CD4-positive, alpha-beta T cell treated with Interleukin-2 at 100 ng/mL for 4 hours (primary cell): ENCODE data around the gene RNF144A.

Experiments
- DNase-seq: peaks from one replicate; pipeline ENCODE4 v3.0.0-alpha.2; 2020; ENCODE audit warnings: low spot score

The RNF144A gene

DNA sequence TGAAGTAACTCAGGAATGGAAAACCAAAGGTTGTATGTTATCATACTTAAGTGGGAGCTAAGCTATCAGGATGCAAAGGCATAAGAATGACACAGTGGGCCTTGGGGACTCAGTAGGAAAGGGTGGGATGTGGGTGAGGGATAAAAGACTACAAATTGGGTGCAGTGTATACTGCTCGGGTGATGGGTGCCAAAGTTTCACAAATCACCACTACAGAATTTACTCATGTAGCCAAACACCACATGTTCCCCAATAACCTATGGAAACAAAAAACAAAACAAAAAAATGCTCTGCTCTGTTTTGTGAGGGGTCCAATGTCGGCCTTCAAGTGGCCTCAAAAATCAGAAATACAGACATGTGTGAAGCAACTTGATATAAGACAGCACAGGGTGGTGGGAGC lies 8.9 kb upstream of the RNF144A start:
- no peak for DNase-seq

DNA sequence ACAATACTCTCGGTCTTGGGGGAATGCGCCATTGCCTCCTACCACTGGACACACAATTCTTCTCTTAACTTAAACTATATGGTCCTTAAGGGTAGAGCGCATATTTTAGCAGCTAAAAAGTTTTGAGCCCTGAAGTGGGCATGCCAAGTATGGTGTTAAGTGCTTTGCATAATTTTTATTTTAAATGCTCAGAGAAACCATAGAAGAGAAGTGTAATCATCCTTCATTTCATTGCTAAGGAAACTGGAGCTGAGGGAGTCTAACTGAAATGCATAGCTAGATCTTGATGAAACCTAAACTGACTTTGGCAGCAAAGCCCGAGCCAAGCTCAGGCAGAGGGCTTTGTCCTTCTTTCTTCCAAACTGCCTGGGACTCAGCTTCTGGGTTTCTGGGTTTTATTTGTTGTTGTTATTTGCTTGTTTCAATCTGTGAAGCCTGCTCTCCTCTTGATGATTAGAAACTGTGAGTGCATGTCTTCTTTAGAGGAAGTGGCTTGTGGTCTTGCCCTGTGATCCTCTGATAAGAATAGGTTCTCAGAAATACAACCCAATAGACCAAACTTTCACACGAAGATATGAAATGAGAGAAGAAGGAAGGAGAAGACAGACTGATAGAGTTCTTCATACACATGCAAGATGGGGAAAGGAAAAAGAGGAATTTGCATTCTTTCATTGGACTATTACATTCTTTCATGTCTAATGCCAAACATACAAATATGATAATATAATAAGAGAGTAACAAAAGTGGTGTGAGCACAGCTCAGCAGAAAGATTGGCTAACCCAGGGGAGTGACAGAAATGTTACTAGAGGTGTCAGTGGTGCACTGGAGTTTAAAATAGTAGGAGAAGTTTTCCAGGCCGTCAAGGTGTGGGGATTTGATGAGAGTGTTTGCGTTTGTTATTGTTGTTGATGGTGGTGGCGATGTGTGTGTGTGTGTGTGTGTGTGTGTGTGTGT lies 7.5 kb upstream of the RNF144A start:
- DNase-seq, result peak; percentile 80

GRCh38 chr2:6911721-6912120 lies 5.5 kb upstream of the RNF144A start:
- no peak for DNase-seq

DNA sequence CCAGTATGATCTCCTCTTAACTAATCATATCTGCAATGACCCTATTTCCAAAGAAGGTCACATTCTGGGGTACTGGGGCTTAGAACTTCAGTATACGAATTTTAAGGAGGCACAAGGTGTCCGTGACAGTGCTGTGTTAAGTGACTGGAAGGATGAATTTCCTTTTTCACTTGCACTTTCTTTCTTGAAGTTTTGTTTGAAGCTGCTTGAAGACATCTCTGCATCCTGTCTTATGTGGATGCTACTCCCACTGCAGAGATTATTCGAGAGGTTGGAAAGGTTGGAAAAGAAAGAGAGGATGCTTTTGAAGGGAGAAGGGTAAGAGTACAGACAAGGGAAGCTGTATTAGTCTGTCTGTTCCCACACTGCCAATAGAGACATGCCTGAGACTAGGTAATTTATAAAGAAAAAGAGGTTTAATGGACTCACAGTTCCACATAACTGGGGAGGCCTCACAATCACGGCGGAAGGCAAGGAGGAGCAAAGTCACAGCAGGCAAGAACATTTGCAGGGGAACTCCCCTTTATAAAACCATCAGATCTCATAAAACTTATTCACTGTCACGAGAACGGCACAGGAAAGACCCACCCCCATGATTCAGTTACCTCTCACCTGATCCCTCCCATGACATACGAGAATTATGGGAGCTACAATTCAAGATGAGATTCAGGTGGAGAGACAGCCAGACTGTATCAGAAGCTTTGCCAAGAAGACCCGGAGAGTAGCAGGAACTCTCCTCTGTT lies 3.6 kb upstream of the RNF144A start:
- DNase-seq, result peak; percentile 66

- DNase-seq, result no peak
These were observed 2.4 kb upstream of the RNF144A start for GRCh38 chr2:6914828-6915227.

DNA sequence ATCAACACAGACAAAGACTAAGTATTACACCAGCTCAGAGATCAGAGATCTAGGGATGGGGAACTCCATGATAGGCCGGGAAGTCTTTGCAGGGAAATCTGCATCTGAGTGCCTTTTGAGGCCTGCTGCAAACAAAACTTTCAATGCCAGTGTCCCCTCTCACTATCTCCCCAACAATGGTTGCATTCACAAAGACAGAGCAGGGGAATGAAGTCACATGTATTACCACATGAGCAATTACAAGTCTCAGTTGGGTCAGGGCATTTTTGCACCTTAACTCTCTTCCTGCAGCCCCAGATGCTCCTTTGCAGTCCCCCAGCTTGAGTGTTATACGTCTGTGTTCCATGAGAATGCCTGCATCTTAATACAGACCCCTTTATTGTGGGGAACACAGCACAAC lies 1.8 kb upstream of the RNF144A start:
- DNase-seq, result no peak

GRCh38 chr2:6916224-6916623 lies 988 bp upstream of the RNF144A start:
- no peak for DNase-seq

- DNase-seq, result no peak
These were observed 509 bp upstream of the RNF144A start for GRCh38 chr2:6916736-6917070.

DNA sequence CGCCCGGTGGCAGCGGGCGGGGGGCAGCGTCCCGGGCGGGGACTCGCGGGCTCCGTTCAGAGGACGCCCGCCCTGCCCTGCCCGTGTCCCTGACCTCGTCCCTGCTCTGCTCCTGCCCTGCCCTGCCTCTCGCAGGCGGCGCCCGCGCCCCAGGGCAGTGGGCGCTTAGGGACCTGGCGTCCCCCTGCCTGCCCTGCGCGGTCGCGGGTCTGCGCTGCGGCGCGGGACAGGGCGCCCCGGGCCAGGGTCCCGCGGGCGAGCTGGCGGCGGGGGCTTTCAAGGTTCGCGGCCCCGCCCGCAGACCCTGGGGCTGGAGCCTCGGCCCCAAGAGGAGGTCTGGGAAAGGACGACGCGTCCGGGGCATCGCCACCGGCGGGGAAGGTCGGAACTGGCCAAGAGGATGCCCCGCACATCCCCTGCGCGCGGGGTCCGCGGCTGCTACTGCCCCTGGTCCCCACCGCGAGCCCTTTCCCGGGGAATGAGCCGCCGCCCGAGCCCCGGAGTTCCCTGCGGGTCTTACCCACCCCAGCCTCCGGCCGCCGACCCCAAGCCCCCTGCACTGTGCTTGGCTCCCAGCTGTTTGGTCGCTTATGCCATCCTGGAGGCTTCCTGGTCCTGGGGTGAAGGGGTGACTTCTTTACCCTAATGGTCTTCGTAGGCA lies 679 bp downstream of the RNF144A start:
- no peak for DNase-seq

- no peak for DNase-seq
These were observed 2.9 kb downstream of the RNF144A start for GRCh38 chr2:6919901-6920742.

GRCh38 chr2:6920743-6921064 lies 3.5 kb downstream of the RNF144A start:
- DNase-seq, result no peak

DNA sequence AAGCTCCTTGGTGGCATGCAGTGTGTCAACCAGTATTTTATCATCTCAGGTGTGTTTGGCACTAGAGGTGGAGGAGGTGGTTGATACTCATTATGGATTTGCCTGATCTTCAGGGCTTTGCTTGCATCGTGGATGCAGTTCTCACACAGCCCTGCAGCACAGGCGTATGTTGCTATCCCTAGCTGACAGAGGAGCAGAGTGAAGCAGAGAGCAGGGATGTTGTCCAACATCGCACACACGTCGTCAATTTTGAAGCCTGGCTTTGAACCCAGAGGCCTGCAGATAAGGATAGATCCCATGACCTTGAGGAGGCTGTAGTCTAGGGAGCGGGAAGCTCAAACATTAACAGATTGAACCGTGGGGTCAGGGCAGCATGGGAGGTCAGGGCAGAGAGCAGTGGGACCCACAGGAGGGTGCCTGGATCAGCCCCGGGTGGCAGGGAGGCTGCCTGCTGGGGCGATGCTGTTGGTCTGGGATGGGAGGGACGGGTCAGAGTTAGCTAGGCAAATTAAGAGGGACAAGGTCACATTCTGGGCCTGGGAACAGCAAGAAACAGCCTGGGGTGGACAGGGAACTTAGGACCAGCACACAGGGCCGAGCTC lies 4.2 kb downstream of the RNF144A start:
- no peak for DNase-seq

DNA sequence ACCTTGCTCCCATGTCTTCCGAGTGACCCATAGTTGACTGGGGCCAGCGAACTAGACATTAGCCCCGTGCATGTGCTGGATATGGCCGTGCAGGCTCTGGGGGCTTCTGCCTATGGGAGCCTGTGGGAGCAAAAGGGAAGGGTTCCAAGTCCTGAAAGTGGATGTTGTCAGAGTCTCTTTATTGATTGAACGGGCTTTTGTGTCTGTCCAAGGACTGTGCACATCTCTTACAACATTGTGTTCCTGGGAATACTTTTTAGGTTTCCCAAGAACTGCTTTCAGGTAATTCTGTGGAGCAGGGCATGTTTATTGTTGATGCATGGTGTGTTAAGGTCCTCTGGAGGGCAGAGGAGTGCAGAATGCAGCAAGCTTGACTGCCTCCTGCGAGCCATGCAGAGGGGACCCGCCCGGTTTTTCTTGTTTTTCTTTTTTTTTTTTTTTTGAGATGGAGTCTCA lies 5.0 kb downstream of the RNF144A start:
- no peak for DNase-seq

DNA sequence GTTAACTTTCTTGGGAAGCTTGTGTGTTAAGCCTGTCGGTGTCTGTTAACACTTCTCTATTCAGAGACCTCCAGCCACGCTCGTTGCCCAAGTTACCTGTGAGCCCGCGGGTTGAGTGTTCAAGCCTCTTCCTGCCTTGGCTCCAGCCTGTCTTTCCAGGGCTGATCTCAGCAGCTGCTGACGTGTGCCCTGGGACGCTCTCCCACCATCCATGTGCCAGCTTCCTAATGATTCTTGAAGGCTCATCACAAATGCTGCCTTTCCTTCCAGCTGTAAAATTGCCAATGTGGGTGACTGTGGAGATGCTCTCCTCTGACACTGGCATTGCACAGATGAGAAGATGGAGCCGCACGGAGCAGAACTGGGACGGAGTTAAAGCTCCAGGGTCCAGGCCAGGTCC lies 6.1 kb downstream of the RNF144A start:
- DNase-seq, result no peak

- no peak for DNase-seq
These were observed 7.1 kb downstream of the RNF144A start for GRCh38 chr2:6924101-6924923.

DNA sequence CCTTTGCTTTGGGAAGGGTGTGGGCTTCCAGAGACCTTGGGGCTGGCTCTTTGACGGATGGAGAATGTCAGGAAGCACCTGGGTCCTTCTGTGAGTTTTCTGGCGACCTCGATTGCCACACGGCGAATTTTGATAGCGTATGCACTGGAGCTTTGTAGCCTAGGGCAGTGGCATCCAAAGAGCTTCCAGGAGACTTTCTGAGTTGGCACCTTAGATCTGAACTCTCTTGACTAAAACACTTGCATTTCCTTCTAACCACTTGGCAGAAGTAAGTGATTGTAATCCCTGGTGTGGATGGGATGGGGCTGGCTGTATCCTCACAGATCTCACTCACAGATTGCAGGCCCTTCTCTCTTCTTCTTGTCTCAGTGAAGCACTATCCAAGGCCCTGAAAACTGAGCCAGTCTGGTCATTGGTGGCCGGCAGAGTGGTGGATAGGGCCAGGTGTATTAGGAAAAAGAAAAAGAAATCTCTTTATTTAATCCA lies 7.8 kb downstream of the RNF144A start:
- no peak for DNase-seq

DNA sequence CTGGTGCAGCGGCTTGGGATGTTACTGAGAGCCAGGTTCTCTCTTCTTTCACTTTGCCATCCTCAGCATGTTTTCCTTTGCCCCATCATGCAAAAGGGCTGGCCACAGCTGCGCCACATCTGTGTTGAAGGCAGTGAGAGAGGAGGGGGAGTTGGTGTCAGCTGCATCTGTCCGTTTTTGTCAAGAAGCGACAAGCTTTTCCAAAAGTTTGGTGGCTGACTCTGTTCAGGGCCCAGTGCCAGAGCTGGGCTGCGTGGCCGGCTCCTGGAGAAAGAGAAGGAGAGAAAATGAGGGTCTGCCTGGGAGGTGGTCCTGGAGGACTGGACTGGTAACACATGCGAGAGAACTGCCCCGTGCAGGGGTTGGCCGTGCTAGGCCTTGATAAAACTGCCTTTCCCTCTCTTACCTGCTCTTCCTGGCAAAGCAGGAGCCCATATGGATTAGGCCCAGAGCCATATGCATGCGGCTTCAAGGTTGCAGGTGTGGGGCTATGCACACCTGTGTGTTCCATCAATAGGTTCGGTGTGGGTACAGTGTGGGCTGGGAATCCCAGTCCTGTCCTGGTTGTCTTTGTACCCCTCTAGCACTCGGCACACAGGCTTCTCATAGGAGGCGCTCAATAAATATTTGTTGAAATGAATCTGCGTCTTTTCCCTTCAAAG lies 9.0 kb downstream of the RNF144A start:
- DNase-seq, result no peak

- no peak for DNase-seq
These were observed 10.0 kb downstream of the RNF144A start for GRCh38 chr2:6927186-6927585.

DNA sequence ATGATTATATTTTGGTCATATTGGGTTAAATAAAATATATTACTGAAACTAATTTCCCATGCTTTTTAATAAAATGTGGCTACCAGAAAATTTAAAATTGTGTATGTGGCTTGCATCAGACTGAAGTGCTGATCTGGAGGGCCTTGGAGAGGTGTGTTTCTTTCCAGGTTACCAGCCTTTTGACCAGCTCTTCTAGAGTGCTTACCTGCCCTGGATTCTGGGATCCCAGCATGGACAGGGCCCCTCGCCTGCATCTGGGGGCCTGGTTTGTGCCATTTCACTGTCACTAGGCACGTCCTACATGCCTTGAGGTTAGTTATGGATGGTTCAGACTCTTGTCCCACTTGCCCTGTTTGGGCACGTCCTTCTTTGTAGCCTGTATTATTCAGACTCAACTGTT lies 10.5 kb downstream of the RNF144A start:
- DNase-seq, result no peak

DNA sequence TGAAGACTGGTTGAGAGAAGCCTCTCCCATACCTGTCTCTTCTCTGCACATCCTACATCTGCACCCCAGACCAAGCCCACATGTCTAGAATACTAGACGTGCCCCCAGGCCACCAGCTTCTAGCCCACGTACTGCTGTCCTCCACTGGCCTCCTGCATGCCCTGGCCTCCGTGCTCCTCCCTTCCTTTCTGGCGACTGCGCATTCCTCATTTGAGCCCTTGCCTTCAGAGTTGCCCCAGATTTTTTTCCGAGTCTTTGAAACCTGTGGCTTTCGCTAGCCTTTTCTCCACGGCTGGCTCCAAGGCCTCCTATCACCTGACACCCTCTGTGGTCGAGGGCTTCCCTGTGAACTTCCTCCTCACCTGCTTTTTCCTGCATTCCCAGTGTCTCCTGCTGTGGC lies 11.2 kb downstream of the RNF144A start:
- DNase-seq, result no peak
